ENCODE results near the gene SART3. TPM values are rescaled to one million over a fixed set of nuclear protein-coding genes. Genes with fewer than 3 reads are reported as not detected.

SART3 gene
- total and polyA plus RNA-seq, 10 of the 15 experiments (the other 5 are each of a cell fraction or from before 2014, with no cell fraction given) = 8.8 to 179 (median 54.9) TPM

GRCh38 chr12:108570743-108571608 lies 10.0 kb upstream of the SART3 start (continued):
- TF ChIP-seq PKNOX1 (IDR thresholded peaks at IDR 0.05) (no peak), BHLHE40 (IDR thresholded peaks at IDR 0.05; ENCODE audit: borderline replicate concordance in 1 of 2, low read depth in 2 of 2, low read length in 1 of 2) (no peak), NBN (IDR thresholded peaks at IDR 0.05) (no peak), ZNF687 (IDR thresholded peaks at IDR 0.05) (peak; percentile 59), CHD4 (IDR thresholded peaks at IDR 0.05) (no peak), NFYA (IDR thresholded peaks at IDR 0.05; ENCODE audit: borderline replicate concordance, low read depth, low read length) (no peak), JUND (IDR thresholded peaks at IDR 0.05; ENCODE audit: low read depth, low read length) (no peak), BMI1 (IDR thresholded peaks at IDR 0.05; ENCODE audit: borderline replicate concordance) (no peak), FOXK2 (IDR thresholded peaks at IDR 0.05) (no peak), RELB (IDR thresholded peaks at IDR 0.05; ENCODE audit: low read depth) (no peak), HSF1 (IDR thresholded peaks at IDR 0.05; ENCODE audit: low read depth, low read length) (no peak), DPF2 (IDR thresholded peaks at IDR 0.05) (no peak), IRF4 (IDR thresholded peaks at IDR 0.05; ENCODE audit: low read depth, low read length) (no peak), YY1 (IDR thresholded peaks at IDR 0.05; ENCODE audit: low read depth, low read length) (no peak)
- TF ChIP-seq, protein P1, sequence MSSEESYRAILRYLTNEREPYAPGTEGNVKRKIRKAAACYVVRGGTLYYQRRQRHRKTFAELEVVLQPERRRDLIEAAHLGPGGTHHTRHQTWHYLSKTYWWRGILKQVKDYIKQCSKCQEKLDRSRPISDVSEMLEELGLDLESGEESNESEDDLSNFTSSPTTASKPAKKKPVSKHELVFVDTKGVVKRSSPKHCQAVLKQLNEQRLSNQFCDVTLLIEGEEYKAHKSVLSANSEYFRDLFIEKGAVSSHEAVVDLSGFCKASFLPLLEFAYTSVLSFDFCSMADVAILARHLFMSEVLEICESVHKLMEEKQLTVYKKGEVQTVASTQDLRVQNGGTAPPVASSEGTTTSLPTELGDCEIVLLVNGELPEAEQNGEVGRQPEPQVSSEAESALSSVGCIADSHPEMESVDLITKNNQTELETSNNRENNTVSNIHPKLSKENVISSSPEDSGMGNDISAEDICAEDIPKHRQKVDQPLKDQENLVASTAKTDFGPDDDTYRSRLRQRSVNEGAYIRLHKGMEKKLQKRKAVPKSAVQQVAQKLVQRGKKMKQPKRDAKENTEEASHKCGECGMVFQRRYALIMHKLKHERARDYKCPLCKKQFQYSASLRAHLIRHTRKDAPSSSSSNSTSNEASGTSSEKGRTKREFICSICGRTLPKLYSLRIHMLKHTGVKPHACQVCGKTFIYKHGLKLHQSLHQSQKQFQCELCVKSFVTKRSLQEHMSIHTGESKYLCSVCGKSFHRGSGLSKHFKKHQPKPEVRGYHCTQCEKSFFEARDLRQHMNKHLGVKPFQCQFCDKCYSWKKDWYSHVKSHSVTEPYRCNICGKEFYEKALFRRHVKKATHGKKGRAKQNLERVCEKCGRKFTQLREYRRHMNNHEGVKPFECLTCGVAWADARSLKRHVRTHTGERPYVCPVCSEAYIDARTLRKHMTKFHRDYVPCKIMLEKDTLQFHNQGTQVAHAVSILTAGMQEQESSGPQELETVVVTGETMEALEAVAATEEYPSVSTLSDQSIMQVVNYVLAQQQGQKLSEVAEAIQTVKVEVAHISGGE (CRISPR knock-in tag; IDR thresholded peaks at IDR 0.05) = no peak
- TF ChIP-seq, protein P2, sequence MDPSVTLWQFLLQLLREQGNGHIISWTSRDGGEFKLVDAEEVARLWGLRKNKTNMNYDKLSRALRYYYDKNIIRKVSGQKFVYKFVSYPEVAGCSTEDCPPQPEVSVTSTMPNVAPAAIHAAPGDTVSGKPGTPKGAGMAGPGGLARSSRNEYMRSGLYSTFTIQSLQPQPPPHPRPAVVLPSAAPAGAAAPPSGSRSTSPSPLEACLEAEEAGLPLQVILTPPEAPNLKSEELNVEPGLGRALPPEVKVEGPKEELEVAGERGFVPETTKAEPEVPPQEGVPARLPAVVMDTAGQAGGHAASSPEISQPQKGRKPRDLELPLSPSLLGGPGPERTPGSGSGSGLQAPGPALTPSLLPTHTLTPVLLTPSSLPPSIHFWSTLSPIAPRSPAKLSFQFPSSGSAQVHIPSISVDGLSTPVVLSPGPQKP (IDR thresholded peaks at IDR 0.05; ENCODE audit: low read depth, low read length) = no peak

All from GM12878 (cell line).